Right lobe of liver (tissue), 6 donors: ENCODE measurements around the gene DUS2. TPM values are rescaled to one million over a fixed set of nuclear protein-coding genes. Genes with fewer than 3 reads are reported as not detected.
"Not testable (repeated sequence)": the region's sequence is repeated elsewhere in the genome, so short reads cannot be mapped to it uniquely, and the experiment has no call there.

ENCODE experiments used
- ATAC-seq, 4 donors: fragments of 200-7000 bp; cut with Tn5 transposase; one replicate each; pipeline ENCODE4 v1.9.1; 2020; ENCODE audit warnings: mild to moderate bottlenecking in 4 of 4, moderate library complexity in 4 of 4
- DNase-seq, 3 donors: peaks; one replicate each; pipeline ENCODE4 v3.0.0-alpha.2; 2020
- H3K27ac ChIP-seq, 3 donors: fragments of 200-600 bp; one replicate each; pipeline ENCODE4 v1.8.0; 2022
- H3K27me3 ChIP-seq, 2 donors: fragments of 200-600 bp; one replicate each; pipeline ENCODE4 v1.8.0; 2022
- H3K36me3 ChIP-seq, 4 donors: fragments of 200-600 bp; sonication (generic) in 1 of 4; one replicate each; pipeline versions ENCODE4 v1.5.1 to v1.8.0; 2017 to 2022; ENCODE audit warnings: control low read depth in 1 of 4
- H3K4me1 ChIP-seq, 4 donors: fragments of 200-600 bp; sonication (generic) in 1 of 4; one replicate each; pipeline versions ENCODE4 v1.5.1 to v1.8.0; 2017 to 2022; ENCODE audit warnings: control low read depth in 1 of 4
- H3K4me3 ChIP-seq, 3 donors: fragments of 200-600 bp; one replicate each; pipeline ENCODE4 v1.8.0; 2022
- H3K9me3 ChIP-seq, 4 donors: fragments of 200-600 bp; sonication (generic) in 1 of 4; one replicate each; pipeline versions ENCODE4 v1.5.1 to v1.8.0; 2017 to 2022; ENCODE audit warnings: control low read depth in 1 of 4
- POLR2A ChIP-seq: fragments of 450-650 bp; IDR thresholded peaks from one replicate; pipeline ENCODE4 v1.6.1; 2017; ENCODE audit warnings: antibody characterized with exemption, mild to moderate bottlenecking
- WGBS: methylation state at CpG from one replicate; pipeline ENCODE4 v1.1.6; 2018; ENCODE audit warnings: low coverage, low lambda C conversion rate; ENCODE audit not compliant: insufficient coverage; ENCODE audit errors: missing lambda C conversion rate; 5-methylcytosine and 5-hydroxymethylcytosine counted together
- intact Hi-C, 2 donors: fragments of 100-400 bp; cut with DNase I; formaldehyde crosslinking; loops; one replicate each; pipeline versions ENCODE4 v1.11.2 to v1.14.1; 2022
- total RNA-seq, 6 experiments: library from RNA; depleted of rRNA in 2 of 6; stranded (reverse); fragments of >200 nt in 2 of 6; fragmentation: NEBNext Ultra II Directional in 3 of 6; extraction: Animal tissue kit (Norgen Biotek cat#: 25700) in 3 of 6; gene quantifications; one replicate each; pipeline versions ENCODE4 v1.1.0 to v1.2.4, GENCODE V29; 2016 to 2023
- TF ChIP-seq, protein P1 (sequence below), 4 donors: fragments of 200-600 bp in 3 of 4; fragments of 450-650 bp in 1 of 4; IDR thresholded peaks; one replicate each; pipeline versions ENCODE4 v1.5.1 to v1.8.0; 2016 to 2022; ENCODE audit warnings: antibody characterized with exemption in 4 of 4, mild to moderate bottlenecking in 2 of 4
- donor health status: DM: no; HTN: yes; CAD: no.
- donor health status: DM: no; HTN: no; CAD: no.
- donor health status: DM: no; HTN: no; CAD: no.
- donor health status: DM: no; HTN: yes; CAD: no.
- donor health status: DM: no; HTN: yes; CAD: no.

The DUS2 gene
- total RNA-seq, 6 experiments from 2014 or later, result 7.9 to 16.4 (median 9.2) TPM

DNA sequence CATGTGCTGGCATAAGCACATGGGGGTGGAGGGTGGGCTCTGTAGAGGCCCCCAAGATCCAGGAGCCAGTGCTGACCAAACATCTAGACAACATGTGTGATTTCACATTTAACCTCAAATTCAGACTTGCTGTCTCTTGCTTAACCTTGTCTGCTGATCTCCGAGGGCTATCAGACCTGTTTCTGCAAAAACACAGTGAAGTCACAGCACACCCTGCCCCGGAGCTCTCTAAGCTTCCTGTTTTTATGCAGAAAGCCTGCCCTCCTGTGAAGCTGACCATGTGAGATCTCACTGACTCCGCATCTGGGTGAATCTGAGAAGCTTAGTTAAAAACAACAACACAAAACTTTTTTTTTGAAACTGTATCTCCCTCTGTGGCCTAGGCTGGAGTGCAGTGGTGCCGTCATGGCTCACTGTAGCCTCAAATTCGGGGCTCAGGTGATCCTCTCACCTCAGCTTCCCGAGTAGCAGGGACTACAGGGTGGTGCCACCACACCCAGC, 17.2 kb upstream of the DUS2 start:
- no peak for TF ChIP-seq POLR2A
- TF ChIP-seq, protein P1, sequence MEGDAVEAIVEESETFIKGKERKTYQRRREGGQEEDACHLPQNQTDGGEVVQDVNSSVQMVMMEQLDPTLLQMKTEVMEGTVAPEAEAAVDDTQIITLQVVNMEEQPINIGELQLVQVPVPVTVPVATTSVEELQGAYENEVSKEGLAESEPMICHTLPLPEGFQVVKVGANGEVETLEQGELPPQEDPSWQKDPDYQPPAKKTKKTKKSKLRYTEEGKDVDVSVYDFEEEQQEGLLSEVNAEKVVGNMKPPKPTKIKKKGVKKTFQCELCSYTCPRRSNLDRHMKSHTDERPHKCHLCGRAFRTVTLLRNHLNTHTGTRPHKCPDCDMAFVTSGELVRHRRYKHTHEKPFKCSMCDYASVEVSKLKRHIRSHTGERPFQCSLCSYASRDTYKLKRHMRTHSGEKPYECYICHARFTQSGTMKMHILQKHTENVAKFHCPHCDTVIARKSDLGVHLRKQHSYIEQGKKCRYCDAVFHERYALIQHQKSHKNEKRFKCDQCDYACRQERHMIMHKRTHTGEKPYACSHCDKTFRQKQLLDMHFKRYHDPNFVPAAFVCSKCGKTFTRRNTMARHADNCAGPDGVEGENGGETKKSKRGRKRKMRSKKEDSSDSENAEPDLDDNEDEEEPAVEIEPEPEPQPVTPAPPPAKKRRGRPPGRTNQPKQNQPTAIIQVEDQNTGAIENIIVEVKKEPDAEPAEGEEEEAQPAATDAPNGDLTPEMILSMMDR (IDR thresholded peaks at IDR 0.05), result no peak
- no peaks in the 10 kb centered on the region for H3K36me3 ChIP-seq
- H3K9me3 ChIP-seq, result no peaks in the 10 kb centered on the region
- H3K4me1 ChIP-seq, result no peaks in the 10 kb centered on the region
- H3K4me3 ChIP-seq, result no peak overlapping the region
- WGBS, result 24% methylated on average over 6 of the region's 6 CpGs
- intact Hi-C loops, result no loop called here
- no peaks in the 10 kb centered on the region for H3K27me3 ChIP-seq
- peak overlapping the region; percentile 62 to 78 (median 66) for H3K27ac ChIP-seq
- DNase-seq, result peak in 1 of 3 donors; percentile 64
- peak; percentile 81 to 94 (median 92) for ATAC-seq

DNA sequence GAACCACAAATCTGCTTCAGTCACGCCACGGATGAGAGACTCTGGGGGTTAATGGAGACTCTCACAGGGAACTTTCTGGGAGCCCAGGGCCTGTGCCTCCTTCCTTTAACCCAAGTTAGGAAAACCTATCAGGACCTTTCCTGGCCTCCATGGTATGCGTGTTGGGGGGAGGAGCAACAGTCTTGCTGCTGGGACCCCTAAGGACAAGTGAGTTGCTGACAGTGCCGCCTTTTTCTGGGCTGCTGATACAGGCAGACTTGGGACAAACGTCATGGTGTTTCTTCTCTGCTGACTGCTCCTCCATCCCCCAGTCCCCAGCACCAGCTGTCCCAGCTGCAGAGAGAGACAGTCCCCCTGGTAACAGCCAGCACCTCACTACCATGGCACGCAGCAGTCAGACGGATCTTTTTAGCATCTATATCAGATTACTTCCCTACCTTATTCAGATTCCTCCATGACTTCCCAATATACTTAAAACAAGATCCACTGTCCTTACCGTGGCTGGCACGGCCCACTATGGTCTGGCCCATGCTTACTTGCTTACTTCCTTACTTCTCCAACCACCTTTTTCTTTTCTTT, 13.8 kb upstream of the DUS2 start:
- Histone ChIP-seq H3K9me3 (no peaks in the 10 kb centered on the region), H3K4me3 (no peak overlapping the region), H3K27ac (no peak overlapping the region), H3K4me1 (no peaks in the 10 kb centered on the region), H3K27me3 (no peaks in the 10 kb centered on the region), H3K36me3 (no peaks in the 10 kb centered on the region)
- TF ChIP-seq POLR2A, result no peak
- TF ChIP-seq, protein P1 (IDR thresholded peaks at IDR 0.05), result no peak
- no peak for ATAC-seq
- 63% methylated on average over 4 of the region's 9 CpGs for WGBS
- DNase-seq, result no peak
- intact Hi-C loops, result no loop called here

DNA sequence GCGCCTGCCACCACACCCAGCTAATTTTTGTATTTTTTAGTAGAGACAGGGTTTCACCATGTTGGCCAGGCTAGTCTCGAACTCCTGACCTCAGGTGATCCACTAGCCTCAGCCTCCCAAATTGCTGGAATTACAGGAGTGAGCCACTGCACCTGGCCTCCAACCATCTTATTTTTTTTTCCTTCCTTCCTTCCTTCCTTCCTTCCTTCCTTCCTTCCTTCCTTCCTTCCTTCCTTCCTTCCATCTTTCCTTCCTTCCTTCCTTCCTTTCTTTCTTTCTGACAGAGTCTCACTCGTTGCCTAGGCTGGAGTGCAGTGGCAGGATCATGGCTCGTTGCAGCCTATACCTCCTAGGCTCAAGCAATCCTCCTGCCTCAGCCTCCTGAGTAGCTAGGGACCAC, 13.2 kb upstream of the DUS2 start:
- H3K36me3 ChIP-seq, intact Hi-C loops, H3K27me3 ChIP-seq, H3K4me1 ChIP-seq, H3K27ac ChIP-seq, H3K4me3 ChIP-seq, DNase-seq, ATAC-seq, H3K9me3 ChIP-seq: not testable (repeated sequence)
- WGBS, result 68% methylated on average over 4 of the region's 4 CpGs

DNA sequence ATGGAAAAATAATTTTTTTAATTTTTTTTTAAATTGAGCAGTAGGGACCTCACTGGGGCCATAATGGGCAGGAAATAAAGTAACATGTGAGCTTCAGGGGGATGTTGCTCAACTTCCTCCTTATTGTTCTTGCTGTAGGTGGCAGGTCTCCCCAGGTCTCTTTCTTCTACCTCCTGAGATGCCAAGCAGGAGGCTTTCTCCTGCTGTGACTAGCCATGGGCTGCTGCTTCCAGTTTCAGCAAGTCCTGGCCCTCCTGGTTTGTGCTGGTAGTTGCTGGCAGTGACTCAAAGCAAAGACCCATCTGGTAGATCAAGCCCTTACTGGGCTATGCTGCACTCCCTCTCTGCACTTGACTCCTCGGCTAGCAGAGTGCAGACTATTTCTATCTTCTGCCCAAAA, 9.6 kb upstream of the DUS2 start:
- Histone ChIP-seq H3K9me3 (no peaks in the 10 kb centered on the region), H3K36me3 (no peaks in the 10 kb centered on the region), H3K4me1 (no peaks in the 10 kb centered on the region), H3K27me3 (no peaks in the 10 kb centered on the region), H3K4me3 (no peak overlapping the region), H3K27ac (peak overlapping the region in 1 of 3 donors; percentile 33)
- TF ChIP-seq, protein P1 (IDR thresholded peaks at IDR 0.05), result no peak
- TF ChIP-seq POLR2A, result no peak
- WGBS, result 20% methylated on average over 1 of the region's 1 CpG
- intact Hi-C loops, result no loop called here
- DNase-seq, result no peak
- ATAC-seq, result peak; percentile 31 to 65 (median 52)

DNA sequence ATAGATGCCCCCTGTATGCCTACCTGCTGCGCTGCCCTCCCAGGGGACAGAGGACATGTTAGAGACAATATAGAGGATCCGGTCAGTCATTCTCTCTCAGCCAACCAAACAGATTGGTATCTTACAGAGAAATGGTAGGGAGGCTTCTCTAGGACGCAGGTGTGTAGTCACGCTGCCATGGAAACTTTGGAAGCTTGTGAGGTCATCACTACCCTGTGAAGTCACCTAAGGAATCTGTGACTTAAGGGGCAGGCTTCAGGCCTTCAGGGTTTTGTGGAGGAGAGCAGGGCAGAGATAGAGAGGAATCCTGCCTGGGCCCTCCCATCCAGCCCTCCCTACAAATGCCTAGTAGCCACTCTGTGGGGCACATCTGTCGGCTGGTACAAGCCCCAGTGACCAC, 7.4 kb upstream of the DUS2 start, which contains the start of gene DPEP2NB:
TSS of gene DPEP2NB (minus strand) at position 231 of the 400 bp plus-strand sequence. CDS start at position 90, 141 bp downstream.
- intact Hi-C loops, result no loop called here
- no peaks in the 10 kb centered on the region for H3K9me3 ChIP-seq
- WGBS, result 70% methylated on average over 2 of the region's 5 CpGs
- H3K36me3 ChIP-seq, result no peaks in the 10 kb centered on the region
- no peaks in the 10 kb centered on the region for H3K4me1 ChIP-seq
- H3K4me3 ChIP-seq, result no peak within 1 kb of the TSS
- no peak for ATAC-seq
- H3K27ac ChIP-seq, result no peak within 1 kb of the TSS
- H3K27me3 ChIP-seq, result no peaks in the 10 kb centered on the region
- DNase-seq, result no peak
- TF ChIP-seq POLR2A, result no peak
- TF ChIP-seq, protein P1 (IDR thresholded peaks at IDR 0.05), result no peak
